ENCODE data around the gene ANKRD55. TPM values are rescaled to one million over a fixed set of nuclear protein-coding genes. Genes with fewer than 3 reads are reported as not detected.

ANKRD55 gene
- total RNA-seq, 4 donors from 2014 or later: 0.23 TPM; not detected in 3

GRCh38 chr5:56166671-56167385 lies 66.3 kb downstream of the ANKRD55 start:
- 84% methylated on average over 6 of the region's 6 CpGs for WGBS
- no peak for DNase-seq (ENCODE audit: low spot score in 2 of 2)
- peaks cover 9% of the 10 kb centered on the region for H3K4me1 ChIP-seq
- H3K36me3 ChIP-seq: no peaks in the 10 kb centered on the region
- no peak overlapping the region for H3K4me3 ChIP-seq
- H3K27ac ChIP-seq: no peak overlapping the region
- H3K27me3 ChIP-seq: no peaks in the 10 kb centered on the region
- H3K9me3 ChIP-seq: no peaks in the 10 kb centered on the region
- no peak for TF ChIP-seq CTCF (IDR thresholded peaks at IDR 0.05)
- no peak for TF ChIP-seq POLR2A (IDR thresholded peaks at IDR 0.05)
- no peak for TF ChIP-seq POLR2AphosphoS5 (IDR thresholded peaks at IDR 0.05)
- no peak for TF ChIP-seq EP300 (IDR thresholded peaks at IDR 0.05)

- Histone ChIP-seq H3K4me1 (no peaks in the 10 kb centered on the region), H3K4me3 (no peak overlapping the region), H3K36me3 (no peaks in the 10 kb centered on the region), H3K9me3 (no peaks in the 10 kb centered on the region), H3K27ac (no peak overlapping the region), H3K27me3 (no peaks in the 10 kb centered on the region)
- 44% methylated on average over 3 of the region's 3 CpGs for WGBS
- DNase-seq (ENCODE audit: low spot score in 2 of 2): no peak
- TF ChIP-seq EP300 (IDR thresholded peaks at IDR 0.05) (no peak), POLR2A (IDR thresholded peaks at IDR 0.05) (no peak), CTCF (IDR thresholded peaks at IDR 0.05) (no peak), POLR2AphosphoS5 (IDR thresholded peaks at IDR 0.05) (no peak)
These were observed 68.8 kb downstream of the ANKRD55 start for GRCh38 chr5:56164376-56164775.

GRCh38 chr5:56161927-56162326 lies 71.2 kb downstream of the ANKRD55 start:
- no peaks in the 10 kb centered on the region for H3K9me3 ChIP-seq
- no peaks in the 10 kb centered on the region for H3K36me3 ChIP-seq
- H3K27ac ChIP-seq: no peak overlapping the region
- no peaks in the 10 kb centered on the region for H3K27me3 ChIP-seq
- no peak for DNase-seq (ENCODE audit: low spot score in 2 of 2)
- no peak for TF ChIP-seq CTCF (IDR thresholded peaks at IDR 0.05)
- TF ChIP-seq EP300 (IDR thresholded peaks at IDR 0.05): no peak
- no peak for TF ChIP-seq POLR2AphosphoS5 (IDR thresholded peaks at IDR 0.05)
- no peak for TF ChIP-seq POLR2A (IDR thresholded peaks at IDR 0.05)
- WGBS: 63% methylated on average over 1 of the region's 1 CpG
- no peaks in the 10 kb centered on the region for H3K4me1 ChIP-seq
- H3K4me3 ChIP-seq: no peak overlapping the region

- Histone ChIP-seq H3K4me3 (no peak overlapping the region), H3K36me3 (no peaks in the 10 kb centered on the region), H3K4me1 (no peaks in the 10 kb centered on the region), H3K27ac (no peak overlapping the region), H3K27me3 (no peaks in the 10 kb centered on the region), H3K9me3 (no peaks in the 10 kb centered on the region)
- no peak for DNase-seq (ENCODE audit: low spot score in 2 of 2)
- 87% methylated on average over 3 of the region's 3 CpGs for WGBS
- TF ChIP-seq POLR2A (IDR thresholded peaks at IDR 0.05) (no peak), CTCF (IDR thresholded peaks at IDR 0.05) (no peak), POLR2AphosphoS5 (IDR thresholded peaks at IDR 0.05) (no peak), EP300 (IDR thresholded peaks at IDR 0.05) (no peak)
These were observed 71.7 kb downstream of the ANKRD55 start for GRCh38 chr5:56161439-56161823.

- Histone ChIP-seq H3K9me3 (no peaks in the 10 kb centered on the region), H3K27me3 (no peaks in the 10 kb centered on the region), H3K4me3 (no peak overlapping the region), H3K36me3 (no peaks in the 10 kb centered on the region), H3K4me1 (no peaks in the 10 kb centered on the region), H3K27ac (no peak overlapping the region)
- TF ChIP-seq EP300 (IDR thresholded peaks at IDR 0.05) (no peak), POLR2AphosphoS5 (IDR thresholded peaks at IDR 0.05) (no peak), CTCF (IDR thresholded peaks at IDR 0.05) (no peak), POLR2A (IDR thresholded peaks at IDR 0.05) (no peak)
- WGBS: 73% methylated on average over 4 of the region's 4 CpGs
- DNase-seq (ENCODE audit: low spot score in 2 of 2): no peak
These were observed 72.2 kb downstream of the ANKRD55 start for GRCh38 chr5:56160723-56161438.

Measured in suprapubic skin (tissue), 4 donors.